Esophagus muscularis mucosa (tissue), 4 donors: ENCODE measurements around the gene PRDM5. TPM values are rescaled to one million over a fixed set of nuclear protein-coding genes. Genes with fewer than 3 reads are reported as not detected.
A peak's percentile ranks its signal among the peaks of the same experiment; 100 is the strongest.

ENCODE experiments used
- DNase-seq: peaks from one replicate; pipeline ENCODE4 v3.0.0-alpha.2; 2017; ENCODE audit errors: extremely low spot score
- H3K27ac ChIP-seq, 4 donors: fragments of 200-600 bp; sonication (generic); replicated peaks in 1 of 4; 1 replicate in 3 of 4; 2 replicates in 1 of 4; pipeline ENCODE4 v1.5.1; 2016 to 2019; ENCODE audit warnings: mild to moderate bottlenecking in 1 of 4
- H3K27me3 ChIP-seq, 4 donors: fragments of 200-600 bp; sonication (generic); one replicate each; pipeline versions ENCODE4 v1.5.1 to v1.6.0; 2016 to 2019
- H3K36me3 ChIP-seq, 4 donors: fragments of 200-600 bp; sonication (generic); one replicate each; pipeline ENCODE4 v1.5.1; 2016 to 2019
- H3K4me1 ChIP-seq, 4 donors: fragments of 200-600 bp; sonication (generic); one replicate each; pipeline ENCODE4 v1.5.1; 2016 to 2019
- H3K4me3 ChIP-seq, 4 donors: fragments of 200-600 bp; sonication (generic); 1 replicate in 2 of 4; 2 replicates in 2 of 4; pipeline ENCODE4 v1.5.1; 2016 to 2019; ENCODE audit warnings: mild to moderate bottlenecking in 4 of 4, moderate library complexity in 1 of 4
- H3K9me3 ChIP-seq, 4 donors: fragments of 200-600 bp; sonication (generic); 1 replicate in 3 of 4; 2 replicates in 1 of 4; pipeline ENCODE4 v1.5.1; 2016 to 2019
- CTCF ChIP-seq, 3 experiments: fragments of 200-600 bp in 2 of 3; fragments of 450-650 bp in 1 of 3; sonication (generic) in 2 of 3; IDR thresholded peaks; one replicate each; pipeline ENCODE4 v1.5.1; 2017 to 2019; ENCODE audit warnings: antibody characterized with exemption in 3 of 3, mild to moderate bottlenecking in 2 of 3, moderate library complexity in 1 of 3
- EP300 ChIP-seq: sonication (generic); formaldehyde crosslinking; IDR thresholded peaks from one replicate; pipeline ENCODE4 v1.6.1; 2017; ENCODE audit warnings: antibody characterized with exemption
- POLR2A ChIP-seq: fragments of 450-650 bp; IDR thresholded peaks from one replicate; pipeline ENCODE4 v1.6.1; 2017; ENCODE audit warnings: antibody characterized with exemption, moderate library complexity, mild to moderate bottlenecking, low read depth
- POLR2AphosphoS5 ChIP-seq, 2 donors: sonication (generic); formaldehyde crosslinking; IDR thresholded peaks; one replicate each; pipeline ENCODE4 v1.6.1; 2017; ENCODE audit warnings: antibody characterized with exemption in 2 of 2
- WGBS: methylation state at CpG from one replicate; pipeline ENCODE4 v1.1.5; 2018; 5-methylcytosine and 5-hydroxymethylcytosine counted together
- intact Hi-C: fragments of 100-400 bp; cut with DNase I; formaldehyde crosslinking; loops from one replicate; pipeline ENCODE4 v1.15.1; 2023
- total RNA-seq, 4 donors: library from RNA; depleted of rRNA; stranded (reverse); fragments of >200 nt; gene quantifications; one replicate each; pipeline versions ENCODE4 v1.1.0 to v1.2.1, GENCODE V29; 2016

The PRDM5 gene
- total RNA-seq, 4 donors from 2014 or later: 10.8 to 17.0 (median 15.4) TPM

DNA sequence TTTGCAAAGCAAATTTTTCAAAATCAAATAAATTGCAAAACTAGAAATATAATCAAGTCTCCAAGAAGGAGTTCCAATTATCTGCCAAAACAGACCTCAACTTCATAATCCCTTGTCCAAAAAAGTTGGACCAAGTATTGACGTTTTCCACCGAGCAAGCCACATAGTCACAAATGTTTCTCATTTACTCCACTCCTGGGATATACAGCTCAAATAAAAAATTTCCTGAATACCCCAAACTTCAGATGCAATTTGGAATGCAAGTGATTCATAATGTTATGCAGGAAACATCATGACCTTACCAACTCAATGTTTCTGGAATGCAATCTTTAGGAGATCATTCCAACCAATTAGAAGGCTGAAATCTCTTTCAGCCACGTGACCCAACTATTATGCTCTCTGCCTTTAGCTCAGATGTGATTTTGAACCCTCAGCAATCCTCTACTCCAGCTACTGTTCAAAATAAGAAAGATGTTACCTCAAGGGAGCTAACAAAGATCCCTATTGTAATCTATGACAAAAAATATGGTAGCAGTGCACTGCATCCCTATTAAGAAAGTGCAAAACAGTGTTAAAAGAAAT lies 72.4 kb downstream of the PRDM5 start:
- no peak for DNase-seq
- TF ChIP-seq POLR2AphosphoS5 (IDR thresholded peaks at IDR 0.05) (no peak), CTCF (IDR thresholded peaks at IDR 0.05) (no peak), EP300 (no peak), POLR2A (no peak)
- Histone ChIP-seq H3K27ac (no peak overlapping the region), H3K9me3 (no peaks in the 10 kb centered on the region), H3K4me1 (peaks cover 0 to under 1% (median 0%) of the 10 kb centered on the region in 4 donors), H3K27me3 (no peaks in the 10 kb centered on the region), H3K4me3 (no peak overlapping the region), H3K36me3 (no peaks in the 10 kb centered on the region)
- 80% methylated on average over 3 of the region's 3 CpGs for WGBS
- intact Hi-C loops: no loop called here

- no peak for TF ChIP-seq EP300
- Histone ChIP-seq H3K4me1 (peaks cover 0 to 4% (median 0%) of the 10 kb centered on the region in 4 donors), H3K27me3 (no peaks in the 10 kb centered on the region), H3K9me3 (no peaks in the 10 kb centered on the region), H3K4me3 (no peak overlapping the region), H3K36me3 (no peaks in the 10 kb centered on the region), H3K27ac (no peak overlapping the region)
- DNase-seq: no peak
- intact Hi-C loops: no loop called here
- WGBS: 90% methylated on average over 2 of the region's 2 CpGs
Observed at GRCh38 chr4:120847019-120847582, 75.4 kb downstream of the PRDM5 start.

DNA sequence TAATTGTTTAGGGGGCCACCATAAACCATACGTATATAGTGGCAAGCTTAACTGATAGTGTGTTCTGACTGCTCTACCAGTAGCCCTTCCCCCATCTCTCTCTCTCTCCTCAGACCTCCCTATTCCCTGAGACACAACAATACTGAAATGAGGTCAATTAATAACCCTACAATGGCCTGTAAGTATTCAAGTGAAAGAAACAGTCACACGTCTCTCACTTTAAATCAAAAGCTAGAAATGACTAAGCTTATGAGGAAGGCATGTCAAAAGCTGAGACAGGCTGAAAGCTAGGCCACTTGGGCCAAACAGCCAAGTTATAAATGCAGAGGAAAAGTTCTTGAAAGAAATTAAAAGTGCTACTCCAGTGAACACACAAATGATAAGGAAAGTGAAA lies 78.0 kb downstream of the PRDM5 start:
- no peaks in the 10 kb centered on the region for H3K9me3 ChIP-seq
- WGBS: 90% methylated on average over 2 of the region's 2 CpGs

GRCh38 chr4:120843849-120844527 lies 78.5 kb downstream of the PRDM5 start:
- intact Hi-C loops: no loop called here
- Histone ChIP-seq H3K4me1 (peaks cover 0 to 6% (median 0%) of the 10 kb centered on the region in 4 donors), H3K9me3 (no peaks in the 10 kb centered on the region), H3K4me3 (no peak overlapping the region), H3K27ac (no peak overlapping the region), H3K36me3 (peaks cover 0 to under 1% (median 0%) of the 10 kb centered on the region in 4 donors), H3K27me3 (no peaks in the 10 kb centered on the region)
- TF ChIP-seq POLR2AphosphoS5 (IDR thresholded peaks at IDR 0.05) (no peak), POLR2A (no peak), CTCF (IDR thresholded peaks at IDR 0.05) (peak in 1 of 3 experiments; percentile 17)
- 97% methylated on average over 7 of the region's 7 CpGs for whole genome bisulfite sequencing
- no peak for DNase-seq

More for the DNA sequence above, 78.0 kb downstream of the PRDM5 start:
- Histone ChIP-seq H3K36me3 (no peaks in the 10 kb centered on the region), H3K4me1 (peaks cover 0 to 6% (median 0%) of the 10 kb centered on the region in 4 donors), H3K27ac (no peak overlapping the region), H3K4me3 (no peak overlapping the region), H3K27me3 (no peaks in the 10 kb centered on the region)
- intact Hi-C loops: no loop called here
- TF ChIP-seq CTCF (IDR thresholded peaks at IDR 0.05) (no peak), EP300 (no peak), POLR2AphosphoS5 (IDR thresholded peaks at IDR 0.05) (no peak), POLR2A (no peak)
- DNase-seq: no peak

DNA sequence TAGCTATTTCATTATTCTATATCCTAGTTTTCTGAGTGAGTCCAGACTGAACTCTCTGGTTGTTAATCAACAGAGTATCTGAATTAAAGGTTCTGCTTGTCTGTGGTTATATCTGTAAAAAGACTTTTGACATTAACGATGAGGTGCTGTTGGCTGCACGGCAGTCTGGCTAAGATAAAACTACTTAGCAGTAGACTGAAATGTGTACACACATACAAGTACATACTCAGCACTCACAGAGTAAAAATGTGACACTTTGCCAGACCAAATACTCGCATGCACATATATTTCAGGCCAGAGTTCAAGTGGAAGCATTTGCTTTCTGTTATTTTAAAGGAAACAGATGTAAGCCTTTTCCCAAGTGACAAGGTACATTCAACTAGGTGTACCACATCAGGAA lies 80.5 kb downstream of the PRDM5 start:
- intact Hi-C loops: no loop called here
- Histone ChIP-seq H3K27ac (no peak overlapping the region), H3K36me3 (peaks cover 0 to 6% (median 2%) of the 10 kb centered on the region in 4 donors), H3K4me1 (peaks cover 0 to 6% (median 0%) of the 10 kb centered on the region in 4 donors), H3K4me3 (no peak overlapping the region), H3K27me3 (no peaks in the 10 kb centered on the region), H3K9me3 (no peaks in the 10 kb centered on the region)
- 33% methylated on average over 3 of the region's 3 CpGs for WGBS
- DNase-seq: no peak
- TF ChIP-seq POLR2A (no peak), POLR2AphosphoS5 (IDR thresholded peaks at IDR 0.05) (no peak), CTCF (IDR thresholded peaks at IDR 0.05) (no peak), EP300 (no peak)
